WTC11 (cell line): ENCODE measurements around the gene SLC25A51. TPM values are rescaled to one million over a fixed set of nuclear protein-coding genes. Genes with fewer than 3 reads are reported as not detected.

Experiments used
- ATAC-seq: fragments of 200-7000 bp; cut with Tn5 transposase; 2 replicates; pipeline ENCODE4 v1.10.0; 2021; ENCODE audit warnings: mild to moderate bottlenecking, moderate library complexity
- CTCF ChIA-PET: fragments of 300-600 bp; sonication (Branson Sonifier 250); formaldehyde crosslinking; loops from one replicate; lab custom pipeline; 2021; ENCODE audit warnings: antibody characterized with exemption; lab: Charles Lee
- POLR2A ChIA-PET: fragments of 350-600 bp; sonication (Branson Sonifier 250); formaldehyde crosslinking; loops from one replicate; lab custom pipeline; 2021; ENCODE audit warnings: antibody characterized with exemption; lab: Charles Lee
- DNase-seq: peaks from one replicate; pipeline ENCODE4 v3.0.0; 2021; ENCODE audit warnings: low spot score
- H3K27ac Mint-ChIP-seq: 2 replicates; pipeline ENCODE4 v1.8.0; 2021; ENCODE audit warnings: mixed read lengths
- H3K27me3 Mint-ChIP-seq: 2 replicates; pipeline ENCODE4 v1.8.0; 2021; ENCODE audit warnings: low read depth, mild to moderate bottlenecking, moderate library complexity, mixed read lengths
- H3K36me3 Mint-ChIP-seq: 2 replicates; pipeline ENCODE4 v1.8.0; 2021; ENCODE audit warnings: mixed read lengths
- H3K4me1 Mint-ChIP-seq: 2 replicates; pipeline ENCODE4 v1.8.0; 2022; ENCODE audit warnings: mixed read lengths
- H3K4me3 Mint-ChIP-seq: 2 replicates; pipeline ENCODE4 v1.8.0; 2021; ENCODE audit warnings: mild to moderate bottlenecking, moderate library complexity, mixed read lengths
- H3K9me3 Mint-ChIP-seq: 2 replicates; pipeline ENCODE4 v1.8.0; 2021; ENCODE audit warnings: mixed read lengths
- ATF2 ChIP-seq: sonication (generic); formaldehyde crosslinking; IDR thresholded peaks from 2 replicates; pipeline ENCODE4 v1.8.1; 2022; ENCODE audit warnings: low read depth, missing genetic modification reagents, borderline replicate concordance
- ATF6 ChIP-seq: sonication (generic); formaldehyde crosslinking; IDR thresholded peaks from 2 replicates; pipeline ENCODE4 v1.8.1; 2023; ENCODE audit warnings: mild to moderate bottlenecking, missing genetic modification reagents
- CREM ChIP-seq: sonication (generic); formaldehyde crosslinking; IDR thresholded peaks from 2 replicates; pipeline ENCODE4 v1.8.1; 2022; ENCODE audit warnings: mild to moderate bottlenecking, missing genetic modification reagents, moderate library complexity
- E2F4 ChIP-seq: sonication (generic); formaldehyde crosslinking; IDR thresholded peaks from 2 replicates; pipeline ENCODE4 v1.8.1; 2022; ENCODE audit warnings: low read depth, mild to moderate bottlenecking, moderate library complexity, missing genetic modification reagents, borderline replicate concordance
- E2F5 ChIP-seq: sonication (generic); formaldehyde crosslinking; IDR thresholded peaks from 2 replicates; pipeline ENCODE4 v1.8.1; 2022; ENCODE audit warnings: mild to moderate bottlenecking, moderate library complexity, missing genetic modification reagents
- ETV6 ChIP-seq: sonication (generic); formaldehyde crosslinking; IDR thresholded peaks from 2 replicates; pipeline ENCODE4 v1.8.1; 2022; ENCODE audit warnings: mild to moderate bottlenecking, missing genetic modification reagents
- GABPB1 ChIP-seq: sonication (generic); formaldehyde crosslinking; IDR thresholded peaks from 2 replicates; pipeline ENCODE4 v1.8.1; 2023; ENCODE audit warnings: mild to moderate bottlenecking, missing genetic modification reagents
- JAZF1 ChIP-seq: fragments of 250-450 bp; sonication (Bioruptor Pico); IDR thresholded peaks from 2 replicates; pipeline ENCODE4 v1.9.0; 2021; ENCODE audit warnings: moderate library complexity, mild to moderate bottlenecking, inconsistent platforms
- MAX ChIP-seq: sonication (generic); formaldehyde crosslinking; IDR thresholded peaks from 2 replicates; pipeline ENCODE4 v1.8.0; 2022; ENCODE audit warnings: mild to moderate bottlenecking, missing genetic modification reagents
- SMAD3 ChIP-seq: sonication (generic); formaldehyde crosslinking; IDR thresholded peaks from 2 replicates; pipeline ENCODE4 v1.8.0; 2022; ENCODE audit warnings: missing genetic modification reagents, mild to moderate bottlenecking, borderline replicate concordance
- SMAD4 ChIP-seq: sonication (generic); formaldehyde crosslinking; IDR thresholded peaks from 2 replicates; pipeline ENCODE4 v1.8.0; 2022; ENCODE audit warnings: mild to moderate bottlenecking, missing genetic modification reagents
- SOX15 ChIP-seq: fragments of 250-450 bp; sonication (Bioruptor Pico); IDR thresholded peaks from 2 replicates; pipeline ENCODE4 v1.9.0; 2021; ENCODE audit warnings: mild to moderate bottlenecking
- USF2 ChIP-seq: sonication (generic); formaldehyde crosslinking; IDR thresholded peaks from 2 replicates; pipeline ENCODE4 v1.8.1; 2023; ENCODE audit warnings: mild to moderate bottlenecking, missing genetic modification reagents, moderate library complexity
- ZBTB43 ChIP-seq: sonication (generic); formaldehyde crosslinking; IDR thresholded peaks from 2 replicates; pipeline ENCODE4 v1.8.1; 2023; ENCODE audit warnings: mild to moderate bottlenecking, missing genetic modification reagents
- ZNF219 ChIP-seq: sonication (generic); formaldehyde crosslinking; IDR thresholded peaks from 2 replicates; pipeline ENCODE4 v1.8.0; 2023; ENCODE audit warnings: missing genetic modification reagents, mild to moderate bottlenecking, borderline replicate concordance
- ZSCAN18 ChIP-seq: fragments of 250-450 bp; sonication (Bioruptor Pico); IDR thresholded peaks from 2 replicates; pipeline ENCODE4 v2.1.2; 2022; ENCODE audit warnings: mild to moderate bottlenecking, moderate library complexity
- total RNA-seq: library from RNA; stranded (reverse); gene quantifications from 3 replicates; pipeline ENCODE4 v1.2.3, GENCODE V29; 2021

SLC25A51 gene
- total RNA-seq, 1 experiment from 2014 or later: 15.4 TPM

- Mint-ChIP-seq H3K4me3 (no peak overlapping the region), H3K27ac (no peak overlapping the region), H3K4me1 (peaks cover 41% of the 10 kb centered on the region), H3K27me3 (no peaks in the 10 kb centered on the region; the same call in 1 of the 2 replicates), H3K9me3 (no peaks in the 10 kb centered on the region)
- ChIA-PET CTCF (interaction anchor here (1.6 to 2.2 kb wide), 2 partner anchors 11 to 16 kb away, joined by 4 to 8 read pairs; no protein-coding TSS in a partner anchor), POLR2A (no interaction called here)
- no peak for DNase-seq
- TF ChIP-seq SOX15 (CRISPR knock-in tag): no peak
- no peak for TF ChIP-seq ATF6 (CRISPR knock-in tag)
- no peak for TF ChIP-seq E2F4 (CRISPR knock-in tag)
- TF ChIP-seq ATF2 (CRISPR knock-in tag): no peak
- TF ChIP-seq ZNF219 (CRISPR knock-in tag): no peak
- no peak for TF ChIP-seq SMAD4 (CRISPR knock-in tag)
- TF ChIP-seq, all 79 proteins: peak for 0
- no peaks in the 10 kb centered on the region for H3K36me3 Mint-ChIP-seq
- no peak for ATAC-seq
These were observed 21.1 kb upstream of the SLC25A51 start for GRCh38 chr9:37925006-37925405.

GRCh38 chr9:37924538-37924937 lies 20.6 kb upstream of the SLC25A51 start:
- Mint-ChIP-seq H3K36me3 (no peaks in the 10 kb centered on the region), H3K4me1 (peaks cover 46% of the 10 kb centered on the region), H3K27me3 (no peaks in the 10 kb centered on the region; the same call in 1 of the 2 replicates), H3K9me3 (no peaks in the 10 kb centered on the region), H3K4me3 (no peak overlapping the region), H3K27ac (no peak overlapping the region)
- CTCF ChIA-PET: interaction anchor here (1.6 to 2.2 kb wide), 2 partner anchors 11 to 17 kb away, joined by 4 to 8 read pairs; no protein-coding TSS in a partner anchor
- POLR2A ChIA-PET: no interaction called here
- TF ChIP-seq SMAD3 (CRISPR knock-in tag) (no peak), E2F5 (CRISPR knock-in tag) (no peak), CREM (CRISPR knock-in tag) (no peak), JAZF1 (CRISPR knock-in tag) (no peak), ETV6 (CRISPR knock-in tag) (no peak), ZSCAN18 (CRISPR knock-in tag) (no peak), MAX (CRISPR knock-in tag) (no peak), GABPB1 (no peak)
- ATAC-seq: no peak
- no peak for DNase-seq

GRCh38 chr9:37923796-37924427 lies 20.0 kb upstream of the SLC25A51 start:
- H3K4me1 Mint-ChIP-seq: peaks cover 49% of the 10 kb centered on the region
- DNase-seq (no peak), ATAC-seq (no peak)
- no peaks in the 10 kb centered on the region; the same call in 1 of the 2 replicates for H3K27me3 Mint-ChIP-seq
- H3K9me3 Mint-ChIP-seq: no peaks in the 10 kb centered on the region
- TF ChIP-seq ZBTB43 (no peak), USF2 (CRISPR knock-in tag) (no peak)
- H3K36me3 Mint-ChIP-seq: no peaks in the 10 kb centered on the region
- no peak overlapping the region for H3K4me3 Mint-ChIP-seq
- ChIA-PET POLR2A (no interaction called here), CTCF (interaction anchor here (1.6 to 2.2 kb wide), 2 partner anchors 10 to 17 kb away, joined by 4 to 8 read pairs; no protein-coding TSS in a partner anchor)
- H3K27ac Mint-ChIP-seq: no peak overlapping the region
